ENCODE data around the gene HNRNPUL1. TPM values are rescaled to one million over a fixed set of nuclear protein-coding genes. Genes with fewer than 3 reads are reported as not detected.

The HNRNPUL1 gene
- total and polyA plus RNA-seq, 10 of the 15 experiments (the other 5 are each of a cell fraction or from before 2014, with no cell fraction given), result 11.1 to 276 (median 117) TPM

DNA sequence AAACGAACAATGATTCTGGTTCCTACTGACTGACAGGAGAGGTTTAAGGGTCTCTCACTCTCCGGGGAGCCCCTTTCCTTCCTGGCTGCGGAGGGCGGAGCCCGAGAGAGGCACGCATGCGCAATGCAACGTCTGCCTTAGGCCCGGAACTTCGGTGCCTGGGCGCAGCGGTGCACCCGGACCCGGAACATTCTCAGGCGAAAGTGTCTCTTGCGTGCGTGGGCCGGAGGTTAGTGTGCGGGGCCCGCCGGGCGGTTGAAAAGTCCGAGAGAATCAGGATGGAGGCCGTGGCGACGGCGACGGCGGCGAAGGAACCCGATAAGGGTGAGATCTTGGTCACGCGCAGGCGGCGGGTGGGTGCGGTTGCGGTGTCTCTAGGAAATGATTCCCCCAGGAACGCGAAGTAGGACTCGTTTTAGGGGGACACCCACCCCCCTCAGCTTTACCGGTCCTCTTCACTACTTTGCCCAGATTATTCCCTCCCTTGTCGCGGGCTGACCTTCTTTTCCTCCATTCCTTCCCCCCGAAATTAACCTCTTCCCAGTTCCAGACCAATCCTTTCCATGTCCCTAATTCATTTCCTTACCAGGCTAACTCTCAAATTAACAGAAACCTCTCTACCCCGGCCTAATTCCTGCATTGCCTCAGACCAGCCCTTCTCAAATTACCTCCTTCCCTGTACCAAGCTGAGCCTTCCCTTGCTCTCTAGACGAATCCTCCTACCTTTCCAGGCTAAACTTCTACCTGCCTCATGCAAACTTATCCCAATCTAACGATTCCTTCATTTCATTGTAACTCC, 46.1 kb downstream of the HNRNPUL1 start, which contains the start of gene CCDC97 (continued):
- TF ChIP-seq, protein P1, sequence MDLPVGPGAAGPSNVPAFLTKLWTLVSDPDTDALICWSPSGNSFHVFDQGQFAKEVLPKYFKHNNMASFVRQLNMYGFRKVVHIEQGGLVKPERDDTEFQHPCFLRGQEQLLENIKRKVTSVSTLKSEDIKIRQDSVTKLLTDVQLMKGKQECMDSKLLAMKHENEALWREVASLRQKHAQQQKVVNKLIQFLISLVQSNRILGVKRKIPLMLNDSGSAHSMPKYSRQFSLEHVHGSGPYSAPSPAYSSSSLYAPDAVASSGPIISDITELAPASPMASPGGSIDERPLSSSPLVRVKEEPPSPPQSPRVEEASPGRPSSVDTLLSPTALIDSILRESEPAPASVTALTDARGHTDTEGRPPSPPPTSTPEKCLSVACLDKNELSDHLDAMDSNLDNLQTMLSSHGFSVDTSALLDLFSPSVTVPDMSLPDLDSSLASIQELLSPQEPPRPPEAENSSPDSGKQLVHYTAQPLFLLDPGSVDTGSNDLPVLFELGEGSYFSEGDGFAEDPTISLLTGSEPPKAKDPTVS (IDR thresholded peaks at IDR 0.05; ENCODE audit: low read depth, low read length), result peak; percentile 16; the same call in 1 of the 2 replicates
- TF ChIP-seq, protein P2, sequence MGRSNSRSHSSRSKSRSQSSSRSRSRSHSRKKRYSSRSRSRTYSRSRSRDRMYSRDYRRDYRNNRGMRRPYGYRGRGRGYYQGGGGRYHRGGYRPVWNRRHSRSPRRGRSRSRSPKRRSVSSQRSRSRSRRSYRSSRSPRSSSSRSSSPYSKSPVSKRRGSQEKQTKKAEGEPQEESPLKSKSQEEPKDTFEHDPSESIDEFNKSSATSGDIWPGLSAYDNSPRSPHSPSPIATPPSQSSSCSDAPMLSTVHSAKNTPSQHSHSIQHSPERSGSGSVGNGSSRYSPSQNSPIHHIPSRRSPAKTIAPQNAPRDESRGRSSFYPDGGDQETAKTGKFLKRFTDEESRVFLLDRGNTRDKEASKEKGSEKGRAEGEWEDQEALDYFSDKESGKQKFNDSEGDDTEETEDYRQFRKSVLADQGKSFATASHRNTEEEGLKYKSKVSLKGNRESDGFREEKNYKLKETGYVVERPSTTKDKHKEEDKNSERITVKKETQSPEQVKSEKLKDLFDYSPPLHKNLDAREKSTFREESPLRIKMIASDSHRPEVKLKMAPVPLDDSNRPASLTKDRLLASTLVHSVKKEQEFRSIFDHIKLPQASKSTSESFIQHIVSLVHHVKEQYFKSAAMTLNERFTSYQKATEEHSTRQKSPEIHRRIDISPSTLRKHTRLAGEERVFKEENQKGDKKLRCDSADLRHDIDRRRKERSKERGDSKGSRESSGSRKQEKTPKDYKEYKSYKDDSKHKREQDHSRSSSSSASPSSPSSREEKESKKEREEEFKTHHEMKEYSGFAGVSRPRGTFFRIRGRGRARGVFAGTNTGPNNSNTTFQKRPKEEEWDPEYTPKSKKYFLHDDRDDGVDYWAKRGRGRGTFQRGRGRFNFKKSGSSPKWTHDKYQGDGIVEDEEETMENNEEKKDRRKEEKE (IDR thresholded peaks at IDR 0.05), result no peak
- TF ChIP-seq, protein P3, sequence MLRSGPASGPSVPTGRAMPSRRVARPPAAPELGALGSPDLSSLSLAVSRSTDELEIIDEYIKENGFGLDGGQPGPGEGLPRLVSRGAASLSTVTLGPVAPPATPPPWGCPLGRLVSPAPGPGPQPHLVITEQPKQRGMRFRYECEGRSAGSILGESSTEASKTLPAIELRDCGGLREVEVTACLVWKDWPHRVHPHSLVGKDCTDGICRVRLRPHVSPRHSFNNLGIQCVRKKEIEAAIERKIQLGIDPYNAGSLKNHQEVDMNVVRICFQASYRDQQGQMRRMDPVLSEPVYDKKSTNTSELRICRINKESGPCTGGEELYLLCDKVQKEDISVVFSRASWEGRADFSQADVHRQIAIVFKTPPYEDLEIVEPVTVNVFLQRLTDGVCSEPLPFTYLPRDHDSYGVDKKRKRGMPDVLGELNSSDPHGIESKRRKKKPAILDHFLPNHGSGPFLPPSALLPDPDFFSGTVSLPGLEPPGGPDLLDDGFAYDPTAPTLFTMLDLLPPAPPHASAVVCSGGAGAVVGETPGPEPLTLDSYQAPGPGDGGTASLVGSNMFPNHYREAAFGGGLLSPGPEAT (IDR thresholded peaks at IDR 0.05; ENCODE audit: low read depth), result peak; percentile 97
- TF ChIP-seq ZNF217 (IDR thresholded peaks at IDR 0.05) (peak; percentile 80; the same call in 1 of the 2 replicates), SMAD5 (IDR thresholded peaks at IDR 0.05; ENCODE audit: low read depth) (peak; percentile 79), HDGF (IDR thresholded peaks at IDR 0.05) (peak; percentile 54; the same call in 1 of the 2 replicates), SREBF2 (IDR thresholded peaks at IDR 0.05; ENCODE audit: low read length) (no peak), HCFC1 (IDR thresholded peaks at IDR 0.05; ENCODE audit: low read length) (peak; percentile 72), YBX1 (IDR thresholded peaks at IDR 0.05) (peak; percentile 86; the same call in 1 of the 2 replicates), FOS (IDR thresholded peaks at IDR 0.05; ENCODE audit: borderline replicate concordance, extremely low read depth, insufficient read length) (no peak), RAD21 (IDR thresholded peaks at IDR 0.05; ENCODE audit: insufficient read depth, low read depth, low read length) (no peak), JUNB (IDR thresholded peaks at IDR 0.05) (no peak; the same call in 1 of the 2 replicates), CREM (IDR thresholded peaks at IDR 0.05; ENCODE audit: low read depth) (peak; percentile 58; the same call in 1 of the 2 replicates), ZNF207 (IDR thresholded peaks at IDR 0.05; ENCODE audit: borderline replicate concordance) (peak; percentile 83), CBX5 (IDR thresholded peaks at IDR 0.05; ENCODE audit: low read depth) (0 out of 2 replicates have a peak, but pooled peaks have one; percentile 67)
- TF ChIP-seq, protein P4, sequence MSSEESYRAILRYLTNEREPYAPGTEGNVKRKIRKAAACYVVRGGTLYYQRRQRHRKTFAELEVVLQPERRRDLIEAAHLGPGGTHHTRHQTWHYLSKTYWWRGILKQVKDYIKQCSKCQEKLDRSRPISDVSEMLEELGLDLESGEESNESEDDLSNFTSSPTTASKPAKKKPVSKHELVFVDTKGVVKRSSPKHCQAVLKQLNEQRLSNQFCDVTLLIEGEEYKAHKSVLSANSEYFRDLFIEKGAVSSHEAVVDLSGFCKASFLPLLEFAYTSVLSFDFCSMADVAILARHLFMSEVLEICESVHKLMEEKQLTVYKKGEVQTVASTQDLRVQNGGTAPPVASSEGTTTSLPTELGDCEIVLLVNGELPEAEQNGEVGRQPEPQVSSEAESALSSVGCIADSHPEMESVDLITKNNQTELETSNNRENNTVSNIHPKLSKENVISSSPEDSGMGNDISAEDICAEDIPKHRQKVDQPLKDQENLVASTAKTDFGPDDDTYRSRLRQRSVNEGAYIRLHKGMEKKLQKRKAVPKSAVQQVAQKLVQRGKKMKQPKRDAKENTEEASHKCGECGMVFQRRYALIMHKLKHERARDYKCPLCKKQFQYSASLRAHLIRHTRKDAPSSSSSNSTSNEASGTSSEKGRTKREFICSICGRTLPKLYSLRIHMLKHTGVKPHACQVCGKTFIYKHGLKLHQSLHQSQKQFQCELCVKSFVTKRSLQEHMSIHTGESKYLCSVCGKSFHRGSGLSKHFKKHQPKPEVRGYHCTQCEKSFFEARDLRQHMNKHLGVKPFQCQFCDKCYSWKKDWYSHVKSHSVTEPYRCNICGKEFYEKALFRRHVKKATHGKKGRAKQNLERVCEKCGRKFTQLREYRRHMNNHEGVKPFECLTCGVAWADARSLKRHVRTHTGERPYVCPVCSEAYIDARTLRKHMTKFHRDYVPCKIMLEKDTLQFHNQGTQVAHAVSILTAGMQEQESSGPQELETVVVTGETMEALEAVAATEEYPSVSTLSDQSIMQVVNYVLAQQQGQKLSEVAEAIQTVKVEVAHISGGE (CRISPR knock-in tag; IDR thresholded peaks at IDR 0.05), result peak; percentile 93
- TF ChIP-seq, protein P5, sequence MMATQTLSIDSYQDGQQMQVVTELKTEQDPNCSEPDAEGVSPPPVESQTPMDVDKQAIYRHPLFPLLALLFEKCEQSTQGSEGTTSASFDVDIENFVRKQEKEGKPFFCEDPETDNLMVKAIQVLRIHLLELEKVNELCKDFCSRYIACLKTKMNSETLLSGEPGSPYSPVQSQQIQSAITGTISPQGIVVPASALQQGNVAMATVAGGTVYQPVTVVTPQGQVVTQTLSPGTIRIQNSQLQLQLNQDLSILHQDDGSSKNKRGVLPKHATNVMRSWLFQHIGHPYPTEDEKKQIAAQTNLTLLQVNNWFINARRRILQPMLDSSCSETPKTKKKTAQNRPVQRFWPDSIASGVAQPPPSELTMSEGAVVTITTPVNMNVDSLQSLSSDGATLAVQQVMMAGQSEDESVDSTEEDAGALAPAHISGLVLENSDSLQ (IDR thresholded peaks at IDR 0.05), result peak; percentile 88
